ENCODE results near the gene YPEL1. TPM values are rescaled to one million over a fixed set of nuclear protein-coding genes. Genes with fewer than 3 reads are reported as not detected.

Gene YPEL1
- total and polyA plus RNA-seq, 2 of the 13 experiments (the other 11 are each of a cell fraction or from before 2014, with no cell fraction given), result 0.33 to 2.5 TPM

GRCh38 chr22:21657360-21658032 lies 78.1 kb downstream of the YPEL1 start (continued):
- no peak for TF ChIP-seq PRDM4 (CRISPR knock-in tag; IDR thresholded peaks at IDR 0.05; ENCODE audit: borderline replicate concordance)
- TF ChIP-seq KAT7 (CRISPR knock-in tag; IDR thresholded peaks at IDR 0.05; ENCODE audit: borderline replicate concordance), result peak; percentile 67; the same call in 1 of the 2 replicates
- TF ChIP-seq ZNF101 (CRISPR knock-in tag; IDR thresholded peaks at IDR 0.05; ENCODE audit: borderline replicate concordance, low read depth), result no peak
- no peak; the same call in 1 of the 2 replicates for TF ChIP-seq FOXP4 (CRISPR knock-in tag; IDR thresholded peaks at IDR 0.05)
- no peak for TF ChIP-seq FOSL1 (CRISPR knock-in tag; IDR thresholded peaks at IDR 0.05; ENCODE audit: borderline replicate concordance)
- TF ChIP-seq ADNP (CRISPR knock-in tag; IDR thresholded peaks at IDR 0.05), result no peak
- no peak; the same call in 1 of the 2 replicates for TF ChIP-seq SALL2 (CRISPR knock-in tag; IDR thresholded peaks at IDR 0.05)
- TF ChIP-seq RXRB (CRISPR knock-in tag; IDR thresholded peaks at IDR 0.05; ENCODE audit: borderline replicate concordance), result no peak
- TF ChIP-seq PLRG1 (conservative IDR thresholded peaks at IDR 0.05), result no peak
- TF ChIP-seq PHF8 (CRISPR knock-in tag; IDR thresholded peaks at IDR 0.05), result peak; percentile 71
- TF ChIP-seq SIN3B (IDR thresholded peaks at IDR 0.05; ENCODE audit: low read length), result no peak
- peak; percentile 90 for TF ChIP-seq ZNF687 (CRISPR knock-in tag; IDR thresholded peaks at IDR 0.05)
- peak; percentile 47 for TF ChIP-seq ZNF639 (CRISPR knock-in tag; conservative IDR thresholded peaks at IDR 0.05)
- no peak for TF ChIP-seq ZNF333 (CRISPR knock-in tag; IDR thresholded peaks at IDR 0.05; ENCODE audit: borderline replicate concordance)
- peak; percentile 33; the same call in 1 of the 2 replicates for TF ChIP-seq GATAD2A (CRISPR knock-in tag; IDR thresholded peaks at IDR 0.05)
- no peak for TF ChIP-seq ZNF260 (CRISPR knock-in tag; IDR thresholded peaks at IDR 0.05; ENCODE audit: borderline replicate concordance, low read depth)
- no peak for TF ChIP-seq NCOA5 (CRISPR knock-in tag; IDR thresholded peaks at IDR 0.05)

All from HepG2 (cell line).